Stimulated activated CD4-positive, alpha-beta T cell treated with anti-CD3 and anti-CD28 coated beads, Interleukin-2, amount 100 ng/mL, for 24 hours (primary cell): Measurements from ENCODE around the gene PRDX5.

Source experiments
- DNase-seq, 2 donors: peaks; one replicate each; pipeline ENCODE4 v3.0.0-alpha.2; 2020

The PRDX5 gene

DNA sequence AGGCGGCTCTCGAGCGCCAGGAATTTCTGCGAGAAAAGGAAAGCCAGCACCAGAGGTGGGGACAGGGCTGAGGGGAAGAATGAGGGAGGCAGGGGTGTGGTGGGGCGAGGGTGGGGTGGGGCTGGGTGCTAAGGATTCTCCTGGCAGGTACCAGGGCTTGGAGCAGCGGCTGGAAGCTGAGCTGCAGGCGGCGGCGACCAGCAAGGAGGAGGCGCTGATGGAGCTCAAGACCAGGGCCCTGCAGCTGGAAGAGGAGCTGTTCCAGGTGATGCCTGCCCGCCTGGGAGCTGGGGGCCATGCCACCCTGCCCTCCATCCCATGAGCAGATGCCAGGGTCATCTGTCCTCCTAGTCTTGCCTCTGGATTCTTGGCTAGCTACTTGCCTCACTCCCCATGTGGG is 31.5 kb downstream of the PRDX5 start:
- no peak for DNase-seq

DNA sequence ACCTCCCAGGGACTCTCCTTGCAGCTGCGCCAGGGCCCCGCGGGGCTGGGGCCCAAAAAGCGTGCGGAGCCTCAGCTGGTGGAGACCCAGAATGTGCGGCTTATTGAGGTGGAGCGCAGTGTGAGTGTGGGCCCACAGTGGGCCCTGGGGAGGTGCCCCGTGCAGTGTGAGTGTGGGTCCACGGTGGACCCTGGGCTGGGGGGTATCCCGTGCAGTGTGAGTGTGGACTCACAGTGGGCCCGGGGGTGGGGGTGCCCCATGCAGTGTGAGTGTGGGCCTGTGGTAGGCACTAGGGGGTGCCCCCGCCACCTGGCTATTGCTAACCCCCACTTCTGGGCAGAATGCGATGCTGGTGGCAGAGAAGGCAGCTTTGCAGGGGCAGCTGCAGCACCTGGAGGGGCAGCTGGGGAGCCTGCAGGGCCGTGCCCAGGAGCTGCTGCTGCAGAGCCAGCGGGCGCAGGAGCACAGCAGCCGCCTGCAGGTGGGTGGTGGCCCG is 33.3 kb downstream of the PRDX5 start:
- no peak for DNase-seq

GRCh38 chr11:64352099-64352994 is 34.4 kb downstream of the PRDX5 start:
- no peak for DNase-seq

- no peak for DNase-seq
These were observed 35.2 kb downstream of the PRDX5 start for GRCh38 chr11:64352995-64353714.

DNA sequence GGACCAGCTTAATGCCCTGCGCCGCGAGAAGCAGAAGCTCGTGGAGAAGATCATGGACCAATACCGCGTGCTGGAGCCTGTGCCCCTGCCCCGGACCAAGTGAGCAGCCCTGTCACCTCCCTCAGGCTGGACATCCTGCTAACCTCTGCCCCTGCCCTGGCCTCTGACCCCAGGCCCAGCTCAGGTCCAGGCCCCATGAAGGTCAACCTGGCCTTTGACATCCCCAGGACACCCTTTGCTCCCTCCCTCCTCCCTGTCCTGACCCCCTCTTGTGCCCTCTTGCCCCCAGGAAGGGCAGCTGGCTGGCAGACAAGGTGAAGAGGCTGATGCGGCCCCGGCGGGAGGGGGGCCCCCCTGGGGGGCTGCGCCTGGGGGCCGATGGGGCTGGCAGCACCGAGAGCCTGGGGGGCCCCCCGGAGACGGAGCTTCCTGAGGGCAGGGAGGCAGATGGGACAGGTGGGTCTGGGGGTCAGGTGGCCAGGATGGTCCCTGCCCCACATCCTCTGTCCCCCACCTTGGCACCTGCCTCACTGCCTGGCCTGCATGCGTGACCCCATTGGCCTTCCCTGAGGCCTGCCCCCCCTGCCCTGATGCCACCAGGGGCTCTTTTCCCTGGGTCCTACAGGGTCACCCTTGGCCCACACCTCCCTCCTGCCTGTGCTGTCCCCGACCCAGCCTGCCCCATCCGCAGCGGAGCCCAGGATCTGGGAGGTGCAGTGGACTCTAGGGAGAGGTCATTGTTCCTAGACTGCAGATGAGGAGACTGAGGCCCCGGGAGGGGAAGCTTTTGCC is 36.0 kb downstream of the PRDX5 start:
- no peak for DNase-seq

GRCh38 chr11:64355078-64355940 is 37.4 kb downstream of the PRDX5 start:
- peak; percentile 31 to 54 for DNase-seq

- DNase-seq, result peak; percentile 43 to 54
These were observed 38.8 kb downstream of the PRDX5 start for GRCh38 chr11:64356498-64357411.

DNA sequence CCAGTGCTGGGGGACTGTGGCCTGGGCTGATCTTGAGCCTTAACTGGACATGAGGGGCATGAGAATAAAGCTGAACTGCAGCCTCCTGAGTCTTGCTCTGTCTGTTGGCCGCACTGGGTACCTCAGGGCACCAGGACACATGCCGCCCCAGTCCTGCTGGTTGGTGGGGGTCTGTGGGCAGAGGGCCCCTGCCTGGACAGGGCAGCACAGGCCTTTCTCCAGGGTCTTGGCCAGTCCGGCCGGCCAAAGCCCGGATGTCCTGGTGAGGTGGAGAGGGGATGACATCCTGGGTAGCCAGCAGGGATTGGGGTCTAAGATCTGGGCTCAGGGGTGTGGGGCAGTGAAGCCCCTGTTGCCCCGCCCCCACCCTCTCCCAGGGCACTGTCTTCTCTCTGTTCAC is 39.5 kb downstream of the PRDX5 start:
- no peak for DNase-seq

- DNase-seq, result peak; percentile 42 to 66
These were observed 40.1 kb downstream of the PRDX5 start for GRCh38 chr11:64357904-64358535.

GRCh38 chr11:64358536-64358906 is 40.6 kb downstream of the PRDX5 start:
- no peak for DNase-seq

- DNase-seq, result peak; percentile 61 to 73
These were observed 41.2 kb downstream of the PRDX5 start, which contains the start of gene RPS6KA4 for GRCh38 chr11:64358907-64359711. Gene RPS6KA4 (plus strand): TSS chr11:64359162. CDS start chr11:64359236, 74 bp downstream.

DNA sequence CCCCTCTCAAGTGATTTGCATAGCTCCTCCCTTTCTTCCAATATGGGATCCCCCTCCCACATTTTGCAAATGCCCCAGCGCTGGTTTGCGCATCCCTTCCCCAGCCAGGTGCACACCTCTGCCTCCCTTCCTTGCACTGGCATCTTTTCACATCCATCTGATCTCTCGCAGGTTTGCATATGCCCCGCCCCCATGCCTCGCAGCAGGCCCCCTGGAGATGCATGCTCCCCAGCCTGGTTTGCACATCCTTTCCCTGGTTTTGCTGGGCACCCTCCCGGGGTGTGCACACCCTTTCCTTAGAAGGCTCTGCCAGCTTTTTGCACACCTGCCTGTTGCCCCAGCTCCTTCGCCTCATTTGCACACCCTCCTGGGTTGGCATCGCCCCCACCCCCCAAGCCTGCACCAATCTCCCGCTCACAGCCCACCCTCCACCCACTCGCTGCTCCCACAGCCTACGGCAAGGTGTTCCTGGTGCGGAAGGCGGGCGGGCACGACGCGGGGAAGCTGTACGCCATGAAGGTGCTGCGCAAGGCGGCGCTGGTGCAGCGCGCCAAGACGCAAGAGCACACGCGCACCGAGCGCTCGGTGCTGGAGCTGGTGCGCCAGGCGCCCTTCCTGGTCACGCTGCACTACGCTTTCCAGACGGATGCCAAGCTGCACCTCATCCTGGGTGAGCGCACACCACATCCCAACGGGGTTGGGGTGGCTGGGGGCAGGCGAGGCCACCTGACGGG is 42.0 kb downstream of the PRDX5 start:
- DNase-seq, result peak in 1 of 2 donors; percentile 54

DNA sequence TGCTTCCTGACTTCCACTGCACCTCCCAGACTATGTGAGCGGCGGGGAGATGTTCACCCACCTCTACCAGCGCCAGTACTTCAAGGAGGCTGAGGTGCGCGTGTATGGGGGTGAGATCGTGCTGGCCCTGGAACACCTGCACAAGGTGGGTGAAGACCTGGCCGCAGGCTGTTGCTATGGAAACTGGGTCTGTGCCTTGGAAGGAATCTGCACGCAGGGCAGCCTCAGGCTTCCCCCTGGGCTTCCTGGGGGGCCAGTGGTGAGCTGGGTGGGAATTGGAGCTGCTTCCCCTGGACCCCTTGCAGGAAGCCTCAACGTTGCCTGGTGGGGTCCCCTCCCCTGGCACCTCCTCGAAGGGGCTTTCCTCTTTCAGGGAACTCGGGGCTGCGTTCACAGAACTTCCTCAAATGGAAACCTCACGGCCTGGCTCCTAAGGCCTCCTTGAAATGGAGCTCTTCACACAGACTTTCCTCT is 42.6 kb downstream of the PRDX5 start:
- no peak for DNase-seq

- DNase-seq, result no peak
These were observed 43.7 kb downstream of the PRDX5 start for GRCh38 chr11:64361659-64362058.

DNA sequence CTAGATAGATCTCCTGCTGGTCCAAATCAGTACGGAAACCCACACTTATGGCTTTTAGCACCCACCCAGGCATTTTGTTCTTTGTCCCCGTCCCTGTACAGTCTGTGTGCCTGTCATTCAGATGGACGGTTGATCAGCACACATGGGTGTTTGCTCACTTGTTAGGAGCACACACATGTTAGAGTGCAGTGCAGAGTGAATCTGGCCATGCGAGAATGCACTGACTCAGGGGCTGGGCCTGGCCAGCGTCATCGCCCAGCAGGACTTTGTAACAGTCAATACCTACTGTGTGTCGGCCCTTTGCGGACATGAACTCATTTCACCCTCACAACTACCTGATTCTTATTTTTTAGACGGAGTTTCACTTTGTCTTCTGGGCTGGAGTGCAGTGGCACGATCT is 44.4 kb downstream of the PRDX5 start:
- DNase-seq, result no peak

- DNase-seq, result no peak
These were observed 46.5 kb downstream of the PRDX5 start for GRCh38 chr11:64364435-64364834.

- DNase-seq, result no peak
These were observed 47.0 kb downstream of the PRDX5 start for GRCh38 chr11:64364911-64365310.

GRCh38 chr11:64366751-64367150 is 48.8 kb downstream of the PRDX5 start:
- DNase-seq, result no peak
